ENCODE data around the gene UBXN1. TPM values are rescaled to one million over a fixed set of nuclear protein-coding genes. Genes with fewer than 3 reads are reported as not detected.
A peak's percentile ranks its signal among the peaks of the same experiment; 100 is the strongest.

Gene UBXN1
- total RNA-seq (142 TPM), polyA plus RNA-seq (191 TPM)
- long read RNA-seq, donor 1, transcript UBXN1-202 (9 exons, 1,153 nt), result major isoform, 12 of 15 reads
- long read RNA-seq, donor 1, partial matches to known transcripts, result 0 of 15 reads
- long read RNA-seq, donor 1, other reads (novel, unspliced or antisense), result 0 of 15 reads
- long read RNA-seq, donor 2, result 0 reads
- long read RNA-seq, donor 3, transcript UBXN1-217 (10 exons, 943 nt), result minor isoform, 11 of 172 reads
- long read RNA-seq, donor 3, transcript UBXN1-202 (9 exons, 1,153 nt), result major isoform, 102 of 172 reads
- long read RNA-seq, donor 3, transcript UBXN1-216 (5 exons, 739 nt), result minor isoform, 23 of 172 reads
- long read RNA-seq, donor 3, partial matches to known transcripts, result 30 of 172 reads
- long read RNA-seq, donor 3, other reads (novel, unspliced or antisense), result 0 of 172 reads
- long read RNA-seq, donor 4, transcript UBXN1-216 (5 exons, 739 nt), result minor isoform, 9 of 46 reads
- long read RNA-seq, donor 4, transcript UBXN1-202 (9 exons, 1,153 nt), result major isoform, 26 of 46 reads
- long read RNA-seq, donor 4, partial matches to known transcripts, result 6 of 46 reads
- long read RNA-seq, donor 4, other reads (novel, unspliced or antisense), result 0 of 46 reads
- long read RNA-seq, donor 5, transcript UBXN1-216 (5 exons, 739 nt), result minor isoform, 21 of 179 reads
- long read RNA-seq, donor 5, transcript UBXN1-202 (9 exons, 1,153 nt), result major isoform, 100 of 179 reads
- long read RNA-seq, donor 5, partial matches to known transcripts, result 44 of 179 reads
- long read RNA-seq, donor 5, other reads (novel, unspliced or antisense), result 0 of 179 reads
- long read RNA-seq, donor 6, transcript UBXN1-216 (5 exons, 739 nt), result minor isoform, 7 of 83 reads
- long read RNA-seq, donor 6, transcript UBXN1-202 (9 exons, 1,153 nt), result major isoform, 56 of 83 reads
- long read RNA-seq, donor 6, transcript UBXN1-209 (4 exons, 861 nt), result minor isoform, 5 of 83 reads
- long read RNA-seq, donor 6, partial matches to known transcripts, result 11 of 83 reads
- long read RNA-seq, donor 6, other reads (novel, unspliced or antisense), result 0 of 83 reads
- long read RNA-seq, donor 7, transcript UBXN1-201 (8 exons, 1,291 nt), result minor isoform, 5 of 88 reads
- long read RNA-seq, donor 7, transcript UBXN1-216 (5 exons, 739 nt), result minor isoform, 6 of 88 reads
- long read RNA-seq, donor 7, transcript UBXN1-209 (4 exons, 861 nt), result minor isoform, 7 of 88 reads
- long read RNA-seq, donor 7, transcript UBXN1-202 (9 exons, 1,153 nt), result major isoform, 61 of 88 reads
- long read RNA-seq, donor 7, partial matches to known transcripts, result 7 of 88 reads
- long read RNA-seq, donor 7, other reads (novel, unspliced or antisense), result 0 of 88 reads
- long read RNA-seq, donor 8, transcript UBXN1-216 (5 exons, 739 nt), result minor isoform, 15 of 45 reads
- long read RNA-seq, donor 8, transcript UBXN1-202 (9 exons, 1,153 nt), result major isoform, 24 of 45 reads
- long read RNA-seq, donor 8, partial matches to known transcripts, result 0 of 45 reads
- long read RNA-seq, donor 8, other reads (novel, unspliced or antisense), result 0 of 45 reads
- long read RNA-seq, donor 9, transcript UBXN1-216 (5 exons, 739 nt), result minor isoform, 8 of 61 reads
- long read RNA-seq, donor 9, transcript UBXN1-202 (9 exons, 1,153 nt), result major isoform, 45 of 61 reads
- long read RNA-seq, donor 9, partial matches to known transcripts, result 0 of 61 reads
- long read RNA-seq, donor 9, other reads (novel, unspliced or antisense), result 0 of 61 reads
- long read RNA-seq, donor 10, transcript UBXN1-216 (5 exons, 739 nt), result minor isoform, 21 of 79 reads
- long read RNA-seq, donor 10, transcript UBXN1-202 (9 exons, 1,153 nt), result major isoform, 43 of 79 reads
- long read RNA-seq, donor 10, transcript UBXN1-217 (10 exons, 943 nt), result minor isoform, 5 of 79 reads
- long read RNA-seq, donor 10, partial matches to known transcripts, result 5 of 79 reads
- long read RNA-seq, donor 10, other reads (novel, unspliced or antisense), result 0 of 79 reads

- H3K4me3 ChIP-seq (ENCODE audit: low read length in 2 of 2), result peak within 1 kb of the TSS; percentile 56 to 99
- peak within 1 kb of the TSS; percentile 83 to 87 for H3K27ac ChIP-seq (ENCODE audit: low read depth in 1 of 2, low read length in 1 of 2)
- 11% methylated on average over 55 of the region's 55 CpGs for WGBS
- H3K36me3 ChIP-seq (ENCODE audit: control insufficient read depth in 2 of 2, insufficient read depth in 2 of 2, low read length in 1 of 2), result peaks cover 19 to 31% of the 10 kb centered on the region in 2 donors
- H3K4me1 ChIP-seq (ENCODE audit: control insufficient read depth in 2 of 2, insufficient read depth in 2 of 2, low read length in 2 of 2), result peaks cover 7 to 24% of the 10 kb centered on the region in 2 donors
- H3K27me3 ChIP-seq (ENCODE audit: control insufficient read depth in 2 of 2, insufficient read depth in 1 of 2, low read length in 1 of 2), result no peaks in the 10 kb centered on the region
- no peaks in the 10 kb centered on the region for H3K9me3 ChIP-seq (ENCODE audit: control insufficient read depth in 2 of 2, insufficient read depth in 1 of 2, low read length in 1 of 2)
- DNase-seq (ENCODE audit: low read depth in 6 of 9, low spot score in 9 of 9), result peak; percentile 56 to 92 (median 82)
Measured at GRCh38 chr11:62678770-62679696, at the start of gene UBXN1. TSS of gene UBXN1 (minus strand) at chr11:62679073. CDS start at chr11:62678923, 150 bp downstream.

- peak within 1 kb of the TSS; percentile 99 to 100 for H3K27ac ChIP-seq (ENCODE audit: low read depth in 1 of 2, low read length in 1 of 2)
- H3K9me3 ChIP-seq (ENCODE audit: control insufficient read depth in 2 of 2, insufficient read depth in 1 of 2, low read length in 1 of 2), result no peaks in the 10 kb centered on the region
- H3K4me1 ChIP-seq (ENCODE audit: control insufficient read depth in 2 of 2, insufficient read depth in 2 of 2, low read length in 2 of 2), result peaks cover 13 to 29% of the 10 kb centered on the region in 2 donors
- WGBS, result under 1% methylated on average over 29 of the region's 29 CpGs
- DNase-seq (ENCODE audit: low read depth in 6 of 9, low spot score in 9 of 9), result peak; percentile 77 to 95 (median 86)
- peaks cover 16 to 44% of the 10 kb centered on the region in 2 donors for H3K36me3 ChIP-seq (ENCODE audit: control insufficient read depth in 2 of 2, insufficient read depth in 2 of 2, low read length in 1 of 2)
- H3K27me3 ChIP-seq (ENCODE audit: control insufficient read depth in 2 of 2, insufficient read depth in 1 of 2, low read length in 1 of 2), result no peaks in the 10 kb centered on the region
- H3K4me3 ChIP-seq (ENCODE audit: low read length in 2 of 2), result peak within 1 kb of the TSS; percentile 65 to 78
Measured at GRCh38 chr11:62728171-62728988, 49.5 kb upstream of the UBXN1 start, which contains the start of gene TTC9C. TSS of gene TTC9C (plus strand) at chr11:62728486. CDS start at chr11:62728849, 363 bp downstream.

- H3K27ac ChIP-seq (ENCODE audit: low read depth in 1 of 2, low read length in 1 of 2), result peak overlapping the region; percentile 99 to 100
Measured at GRCh38 chr11:62727872-62728170, 48.9 kb upstream of the UBXN1 start.

GRCh38 chr11:62727165-62727871 lies 48.4 kb upstream of the UBXN1 start, which contains the start of gene HNRNPUL2:
TSS of gene HNRNPUL2 (minus strand) at chr11:62727457. CDS start at chr11:62727156, 301 bp downstream.
- peak; percentile 97 to 100 (median 98) for DNase-seq (ENCODE audit: low read depth in 6 of 9, low spot score in 9 of 9)
- H3K27ac ChIP-seq (ENCODE audit: low read depth in 1 of 2, low read length in 1 of 2), result peak within 1 kb of the TSS; percentile 99 to 100
- under 1% methylated on average over 72 of the region's 72 CpGs for WGBS
- H3K36me3 ChIP-seq (ENCODE audit: control insufficient read depth in 2 of 2, insufficient read depth in 2 of 2, low read length in 1 of 2), result peaks cover 23 to 48% of the 10 kb centered on the region in 2 donors
- H3K4me1 ChIP-seq (ENCODE audit: control insufficient read depth in 2 of 2, insufficient read depth in 2 of 2, low read length in 2 of 2), result peaks cover 13 to 29% of the 10 kb centered on the region in 2 donors
- no peaks in the 10 kb centered on the region for H3K27me3 ChIP-seq (ENCODE audit: control insufficient read depth in 2 of 2, insufficient read depth in 1 of 2, low read length in 1 of 2)
- no peaks in the 10 kb centered on the region for H3K9me3 ChIP-seq (ENCODE audit: control insufficient read depth in 2 of 2, insufficient read depth in 1 of 2, low read length in 1 of 2)
- H3K4me3 ChIP-seq (ENCODE audit: low read length in 2 of 2), result peak within 1 kb of the TSS; percentile 65 to 78

More at GRCh38 chr11:62727872-62728170, 48.9 kb upstream of the UBXN1 start:
- peaks cover 13 to 29% of the 10 kb centered on the region in 2 donors for H3K4me1 ChIP-seq (ENCODE audit: control insufficient read depth in 2 of 2, insufficient read depth in 2 of 2, low read length in 2 of 2)
- DNase-seq (ENCODE audit: low read depth in 6 of 9, low spot score in 9 of 9), result peak in 6 of 9 donors; percentile 92 to 99 (median 96)
- no peaks in the 10 kb centered on the region for H3K27me3 ChIP-seq (ENCODE audit: control insufficient read depth in 2 of 2, insufficient read depth in 1 of 2, low read length in 1 of 2)
- H3K4me3 ChIP-seq (ENCODE audit: low read length in 2 of 2), result peak overlapping the region; percentile 65 to 78
- no peaks in the 10 kb centered on the region for H3K9me3 ChIP-seq (ENCODE audit: control insufficient read depth in 2 of 2, insufficient read depth in 1 of 2, low read length in 1 of 2)
- H3K36me3 ChIP-seq (ENCODE audit: control insufficient read depth in 2 of 2, insufficient read depth in 2 of 2, low read length in 1 of 2), result peaks cover 18 to 44% of the 10 kb centered on the region in 2 donors
- WGBS, result under 1% methylated on average over 20 of the region's 20 CpGs

- H3K27ac ChIP-seq (ENCODE audit: low read depth in 1 of 2, low read length in 1 of 2), result peak overlapping the region; percentile 99 to 100
- H3K9me3 ChIP-seq (ENCODE audit: control insufficient read depth in 2 of 2, insufficient read depth in 1 of 2, low read length in 1 of 2), result no peaks in the 10 kb centered on the region
- no peaks in the 10 kb centered on the region for H3K27me3 ChIP-seq (ENCODE audit: control insufficient read depth in 2 of 2, insufficient read depth in 1 of 2, low read length in 1 of 2)
- DNase-seq (ENCODE audit: low read depth in 6 of 9, low spot score in 9 of 9), result peak in 1 of 9 donors; percentile 17
- H3K4me1 ChIP-seq (ENCODE audit: control insufficient read depth in 2 of 2, insufficient read depth in 2 of 2, low read length in 2 of 2), result peaks cover 13 to 29% of the 10 kb centered on the region in 2 donors
- H3K4me3 ChIP-seq (ENCODE audit: low read length in 2 of 2), result peak overlapping the region; percentile 65 to 78
- H3K36me3 ChIP-seq (ENCODE audit: control insufficient read depth in 2 of 2, insufficient read depth in 2 of 2, low read length in 1 of 2), result peaks cover 28 to 53% of the 10 kb centered on the region in 2 donors
- under 1% methylated on average over 37 of the region's 37 CpGs for whole genome bisulfite sequencing
Measured at GRCh38 chr11:62726915-62727164, 48.0 kb upstream of the UBXN1 start.

- peaks cover 31 to 56% of the 10 kb centered on the region in 2 donors for H3K36me3 ChIP-seq (ENCODE audit: control insufficient read depth in 2 of 2, insufficient read depth in 2 of 2, low read length in 1 of 2)
- WGBS, result under 1% methylated on average over 51 of the region's 51 CpGs
- H3K4me3 ChIP-seq (ENCODE audit: low read length in 2 of 2), result peak overlapping the region; percentile 65 to 78
- peak overlapping the region; percentile 99 to 100 for H3K27ac ChIP-seq (ENCODE audit: low read depth in 1 of 2, low read length in 1 of 2)
- DNase-seq (ENCODE audit: low read depth in 6 of 9, low spot score in 9 of 9), result peak in 2 of 9 donors; percentile 21 to 47
- H3K4me1 ChIP-seq (ENCODE audit: control insufficient read depth in 2 of 2, insufficient read depth in 2 of 2, low read length in 2 of 2), result peaks cover 13 to 29% of the 10 kb centered on the region in 2 donors
- H3K27me3 ChIP-seq (ENCODE audit: control insufficient read depth in 2 of 2, insufficient read depth in 1 of 2, low read length in 1 of 2), result no peaks in the 10 kb centered on the region
- H3K9me3 ChIP-seq (ENCODE audit: control insufficient read depth in 2 of 2, insufficient read depth in 1 of 2, low read length in 1 of 2), result no peaks in the 10 kb centered on the region
Measured at GRCh38 chr11:62726156-62726914, 47.5 kb upstream of the UBXN1 start.

Measured in thymus (tissue), 14 donors.